ENCODE data around the gene GRM2. TPM values are rescaled to one million over a fixed set of nuclear protein-coding genes. Genes with fewer than 3 reads are reported as not detected.

The GRM2 gene
- total RNA-seq, 4 donors from 2014 or later, result 0.04 to 0.57 (median 0.53) TPM; not detected in 1

DNA sequence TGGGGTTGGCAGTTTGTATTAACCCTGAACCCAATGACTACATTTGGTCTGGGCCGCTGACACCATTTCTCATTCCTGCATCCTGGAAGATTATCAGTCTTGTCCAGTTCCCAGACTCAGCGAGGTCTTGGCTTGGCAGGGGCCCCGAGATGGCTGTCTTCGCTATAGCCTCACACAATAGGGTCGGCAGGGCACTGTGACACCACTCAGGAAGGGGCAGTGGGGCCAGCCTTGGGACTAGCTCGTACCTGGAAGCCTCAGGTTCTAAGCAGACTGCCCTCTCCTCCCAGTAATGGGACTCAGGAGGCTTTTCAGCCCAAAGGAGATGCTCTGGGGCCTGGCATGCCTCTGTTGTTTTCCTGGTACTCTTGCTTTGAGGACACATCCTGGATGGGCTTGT lies 26.7 kb upstream of the GRM2 start:
- 69 to 100% methylated on average over 1 to 2 of the region's 6 CpGs for WGBS, 2 donors
- Histone ChIP-seq H3K4me3 (no peak overlapping the region), H3K9me3 (no peaks in the 10 kb centered on the region), H3K27me3 (no peaks in the 10 kb centered on the region), H3K27ac (peak overlapping the region; percentile 50 to 83 (median 64)), H3K4me1 (peaks cover 18 to 97% (median 36%) of the 10 kb centered on the region in 3 donors), H3K36me3 (peaks cover 5 to 89% (median 10%) of the 10 kb centered on the region in 3 donors)
- intact Hi-C loops (cut with DNase I), result loop anchor here (10.0 kb wide), 1 partner anchor 285 kb away; the partner anchor contains the start of gene RBM15B
- TF ChIP-seq, protein P1, sequence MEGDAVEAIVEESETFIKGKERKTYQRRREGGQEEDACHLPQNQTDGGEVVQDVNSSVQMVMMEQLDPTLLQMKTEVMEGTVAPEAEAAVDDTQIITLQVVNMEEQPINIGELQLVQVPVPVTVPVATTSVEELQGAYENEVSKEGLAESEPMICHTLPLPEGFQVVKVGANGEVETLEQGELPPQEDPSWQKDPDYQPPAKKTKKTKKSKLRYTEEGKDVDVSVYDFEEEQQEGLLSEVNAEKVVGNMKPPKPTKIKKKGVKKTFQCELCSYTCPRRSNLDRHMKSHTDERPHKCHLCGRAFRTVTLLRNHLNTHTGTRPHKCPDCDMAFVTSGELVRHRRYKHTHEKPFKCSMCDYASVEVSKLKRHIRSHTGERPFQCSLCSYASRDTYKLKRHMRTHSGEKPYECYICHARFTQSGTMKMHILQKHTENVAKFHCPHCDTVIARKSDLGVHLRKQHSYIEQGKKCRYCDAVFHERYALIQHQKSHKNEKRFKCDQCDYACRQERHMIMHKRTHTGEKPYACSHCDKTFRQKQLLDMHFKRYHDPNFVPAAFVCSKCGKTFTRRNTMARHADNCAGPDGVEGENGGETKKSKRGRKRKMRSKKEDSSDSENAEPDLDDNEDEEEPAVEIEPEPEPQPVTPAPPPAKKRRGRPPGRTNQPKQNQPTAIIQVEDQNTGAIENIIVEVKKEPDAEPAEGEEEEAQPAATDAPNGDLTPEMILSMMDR (IDR thresholded peaks at IDR 0.05), result no peak
- TF ChIP-seq POLR2A (IDR thresholded peaks at IDR 0.05), result no peak
- DNase-seq, result no peak

DNA sequence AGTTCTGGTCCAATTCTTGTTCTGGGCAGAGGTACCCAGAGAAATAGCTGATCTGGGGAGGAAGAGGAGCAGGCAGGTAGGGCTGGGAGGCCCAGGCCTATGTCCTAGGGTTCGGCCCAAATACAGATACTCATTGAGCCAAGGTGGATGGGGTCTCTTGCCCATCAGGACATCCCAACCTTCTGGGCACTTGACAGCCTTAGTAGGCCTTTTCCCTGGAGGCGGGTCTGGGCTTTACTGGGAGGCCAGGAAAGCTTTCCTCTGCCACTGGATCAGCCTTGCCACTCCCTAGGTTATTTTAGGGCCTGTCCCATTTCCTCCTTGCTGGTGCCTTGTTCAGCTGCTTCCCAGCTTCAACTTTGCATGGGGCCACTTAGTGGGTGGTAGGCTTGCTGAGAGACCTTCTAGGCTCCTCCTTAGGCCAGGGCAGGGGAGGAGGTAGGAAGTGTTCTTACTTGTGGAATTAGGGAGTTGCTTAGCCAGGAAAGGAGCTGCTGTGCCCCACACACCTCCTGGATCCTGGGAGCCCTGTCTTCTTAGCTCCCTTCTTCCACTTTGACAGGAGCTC lies 26.1 kb upstream of the GRM2 start:
- Histone ChIP-seq H3K27me3 (no peaks in the 10 kb centered on the region), H3K27ac (peak overlapping the region; percentile 50 to 83 (median 64)), H3K9me3 (no peaks in the 10 kb centered on the region), H3K4me3 (no peak overlapping the region), H3K36me3 (peaks cover 5 to 89% (median 15%) of the 10 kb centered on the region in 3 donors), H3K4me1 (peaks cover 16 to 97% (median 42%) of the 10 kb centered on the region in 3 donors)
- no peak for TF ChIP-seq POLR2A (IDR thresholded peaks at IDR 0.05)
- TF ChIP-seq, protein P1 (IDR thresholded peaks at IDR 0.05), result no peak
- 70 to 83% methylated on average over 2 of the region's 2 CpGs for WGBS, 2 donors
- DNase-seq, result no peak
- intact Hi-C loops (cut with DNase I), result loop anchor here (10.0 kb wide), 1 partner anchor 286 kb away; the partner anchor contains the start of gene RBM15B

DNA sequence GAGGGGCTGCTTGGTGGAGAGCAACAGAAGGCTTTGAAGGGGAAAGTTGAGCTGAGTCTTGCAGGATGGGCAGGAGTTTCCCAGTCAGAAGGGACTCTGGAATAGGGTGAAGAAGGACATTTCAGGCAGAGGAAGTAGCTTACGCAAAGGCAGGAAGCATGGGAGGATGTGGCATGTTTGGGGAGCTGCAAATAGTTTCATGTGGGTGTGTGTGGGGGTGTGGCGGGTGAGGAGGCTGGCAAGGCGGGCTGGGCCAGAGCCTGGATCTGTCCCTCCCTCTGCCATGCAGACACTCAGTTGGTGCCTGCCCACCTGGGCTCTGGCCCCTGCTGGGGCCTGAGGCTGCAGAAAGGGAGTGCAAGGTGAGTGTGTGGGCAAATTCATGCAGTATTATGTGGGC lies 25.4 kb upstream of the GRM2 start:
- H3K27ac ChIP-seq, result peak overlapping the region; percentile 50 to 83 (median 64)
- no peak for DNase-seq

DNA sequence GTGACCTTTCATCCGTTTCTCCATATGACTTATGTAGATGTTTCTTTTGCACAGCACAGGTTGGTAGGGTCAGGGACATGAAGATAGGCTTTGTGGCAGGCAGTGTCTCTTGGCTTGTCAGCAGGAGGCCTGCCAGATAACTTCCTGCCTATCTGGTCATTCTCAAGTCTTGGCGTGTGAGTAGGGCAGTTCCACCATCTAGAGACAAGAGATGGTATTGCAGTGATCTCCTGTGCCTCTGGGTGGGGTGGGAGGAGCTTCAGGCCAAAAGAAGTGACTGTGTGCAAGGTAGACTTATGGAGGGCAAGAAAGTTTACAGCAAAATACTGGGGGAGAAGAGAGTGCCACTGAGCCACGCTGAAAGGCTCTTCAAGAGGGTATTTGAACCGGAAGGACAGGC lies 24.8 kb upstream of the GRM2 start:
- peaks cover 16 to 97% (median 44%) of the 10 kb centered on the region in 3 donors for H3K4me1 ChIP-seq

More for the DNA sequence above, 25.4 kb upstream of the GRM2 start:
- 20% methylated on average over 1 to 3 of the region's 3 CpGs for WGBS, 2 donors
- peaks cover 9 to 89% (median 21%) of the 10 kb centered on the region in 3 donors for H3K36me3 ChIP-seq
- TF ChIP-seq, protein P1 (IDR thresholded peaks at IDR 0.05), result no peak
- no peak for TF ChIP-seq POLR2A (IDR thresholded peaks at IDR 0.05)
- H3K9me3 ChIP-seq, result no peaks in the 10 kb centered on the region
- H3K4me3 ChIP-seq, result no peak overlapping the region
- no peaks in the 10 kb centered on the region for H3K27me3 ChIP-seq
- peaks cover 16 to 97% (median 44%) of the 10 kb centered on the region in 3 donors for H3K4me1 ChIP-seq
- intact Hi-C loops (cut with DNase I), result loop anchor here (10.0 kb wide), 1 partner anchor 287 kb away; the partner anchor contains the start of gene RBM15B

More for the DNA sequence above, 24.8 kb upstream of the GRM2 start:
- peaks cover 9 to 89% (median 22%) of the 10 kb centered on the region in 3 donors for H3K36me3 ChIP-seq
- no peak overlapping the region for H3K4me3 ChIP-seq
- DNase-seq, result peak; percentile 37
- peak overlapping the region; percentile 50 to 83 (median 64) for H3K27ac ChIP-seq
- 23 to 25% methylated on average over 4 of the region's 4 CpGs for WGBS, 2 donors
- H3K9me3 ChIP-seq, result no peaks in the 10 kb centered on the region
- intact Hi-C loops (cut with DNase I), result loop anchor here (10.0 kb wide), 1 partner anchor 287 kb away; the partner anchor contains the start of gene RBM15B
- no peak for TF ChIP-seq POLR2A (IDR thresholded peaks at IDR 0.05)
- TF ChIP-seq, protein P1 (IDR thresholded peaks at IDR 0.05), result peak; percentile 67 to 94 (median 78)
- H3K27me3 ChIP-seq, result no peaks in the 10 kb centered on the region
